IMR-90 (cell line): ENCODE data around the gene SUGP2. TPM values are rescaled to one million over a fixed set of nuclear protein-coding genes. Genes with fewer than 3 reads are reported as not detected.
A peak's percentile ranks its signal among the peaks of the same experiment; 100 is the strongest.

ENCODE experiments used
- ATAC-seq: fragments of 200-7000 bp; cut with Tn5 transposase; 2 replicates; pipeline ENCODE4 v1.9.1; 2020; ENCODE audit warnings: low read depth, mild to moderate bottlenecking, moderate library complexity
- BruUV-seq: library from RNA; stranded (reverse); fragments of 400-500 nt; replicated peaks from 2 replicates; lab custom pipeline; 2021; lab: Mats Ljungman, UMichigan
- CTCF ChIA-PET: fragments of 300-600 bp; formaldehyde crosslinking; extraction: SDS; loops from one replicate; lab custom pipeline; 2021; ENCODE audit warnings: antibody characterized with exemption; lab: Yijun Ruan, JAX
- POLR2A ChIA-PET: fragments of 300-600 bp; sonication (Branson Sonifier 250); formaldehyde crosslinking; loops from one replicate; lab custom pipeline; 2022; ENCODE audit warnings: antibody characterized with exemption; ENCODE audit not compliant: unreplicated experiment; lab: Charles Lee
- DNase-seq: peaks from one replicate; pipeline ENCODE4 v3.0.0; 2013
- H2AFZ ChIP-seq: replicated peaks from 2 replicates; pipeline ENCODE3; 2013; ENCODE audit warnings: low read length, mild to moderate bottlenecking; ENCODE audit not compliant: poor library complexity
- H2AK5ac ChIP-seq: 2 replicates; pipeline ENCODE4 v1.6.1; 2013; ENCODE audit warnings: low read depth, low read length, inconsistent platforms
- H2AK9ac ChIP-seq: replicated peaks from 2 replicates; pipeline ENCODE3; 2013; ENCODE audit warnings: mild to moderate bottlenecking, low read depth, low read length, moderate library complexity; ENCODE audit not compliant: poor library complexity
- H2BK120ac ChIP-seq: 2 replicates; pipeline ENCODE4 v1.6.1; 2013; ENCODE audit warnings: low read depth, low read length, inconsistent platforms
- H2BK15ac ChIP-seq: 3 replicates; pipeline ENCODE4 v1.6.1; 2013; ENCODE audit warnings: low read depth, low read length, inconsistent platforms
- H2BK20ac ChIP-seq: 2 replicates; pipeline ENCODE4 v1.6.1; 2013; ENCODE audit warnings: low read depth, mild to moderate bottlenecking, inconsistent platforms, low read length, moderate library complexity
- H2BK5ac ChIP-seq: 2 replicates; pipeline ENCODE4 v1.6.1; 2013; ENCODE audit warnings: mild to moderate bottlenecking, low read depth, low read length, inconsistent platforms; ENCODE audit not compliant: poor library complexity, severe bottlenecking
- H3K14ac ChIP-seq: replicated peaks from 2 replicates; pipeline ENCODE4 v1.6.1; 2013; ENCODE audit warnings: low read depth, low read length, inconsistent platforms
- H3K18ac ChIP-seq: 2 replicates; pipeline ENCODE4 v1.6.1; 2013; ENCODE audit warnings: low read depth, low read length, control low read depth
- H3K23ac ChIP-seq: 2 replicates; pipeline ENCODE4 v1.6.1; 2013; ENCODE audit warnings: low read depth, low read length, inconsistent platforms
- H3K27ac ChIP-seq: 2 replicates; pipeline ENCODE4 v1.5.1; 2013; ENCODE audit warnings: mild to moderate bottlenecking, control low read depth, low read length; ENCODE audit not compliant: insufficient read depth
- H3K27me3 ChIP-seq: 2 replicates; pipeline ENCODE4 v1.6.1; 2013; ENCODE audit warnings: low read length; ENCODE audit not compliant: control insufficient read depth, insufficient read depth
- H3K36me3 ChIP-seq: 2 replicates; pipeline ENCODE4 v1.6.1; 2013; ENCODE audit warnings: low read length, mixed read lengths; ENCODE audit not compliant: control insufficient read depth, insufficient read depth
- H3K4ac ChIP-seq: 2 replicates; pipeline ENCODE4 v1.6.1; 2013; ENCODE audit warnings: low read depth, low read length, inconsistent platforms
- H3K4me1 ChIP-seq: 2 replicates; pipeline ENCODE4 v1.6.1; 2013; ENCODE audit warnings: low read length, mixed read lengths; ENCODE audit not compliant: control insufficient read depth, insufficient read depth
- H3K4me2 ChIP-seq: 2 replicates; pipeline ENCODE4 v1.6.1; 2013; ENCODE audit warnings: low read depth, mild to moderate bottlenecking, control low read depth, low read length, moderate library complexity
- H3K4me3 ChIP-seq: 2 replicates; pipeline ENCODE4 v1.5.1; 2013; ENCODE audit warnings: low read depth, mild to moderate bottlenecking, control low read depth, low read length, moderate library complexity; ENCODE audit not compliant: insufficient read depth
- H3K56ac ChIP-seq: 2 replicates; pipeline ENCODE4 v1.6.1; 2013; ENCODE audit warnings: low read length, inconsistent platforms; ENCODE audit not compliant: insufficient read depth; ENCODE audit errors: extremely low read depth
- H3K79me1 ChIP-seq, 2 experiments: 2 replicates each; pipeline ENCODE4 v1.6.1; 2013; ENCODE audit warnings: low read length in 2 of 2, inconsistent platforms in 1 of 2, low read depth in 1 of 2
- H3K9ac ChIP-seq: 2 replicates; pipeline ENCODE4 v1.6.1; 2013; ENCODE audit warnings: low read depth, low read length, control low read depth
- H3K9me1 ChIP-seq: 2 replicates; pipeline ENCODE4 v1.6.1; 2013; ENCODE audit warnings: low read length, inconsistent platforms; ENCODE audit not compliant: insufficient read depth
- H3K9me3 ChIP-seq: 2 replicates; pipeline ENCODE4 v1.6.1; 2013; ENCODE audit warnings: low read length; ENCODE audit not compliant: control insufficient read depth, insufficient read depth
- H4K20me1 ChIP-seq: 2 replicates; pipeline ENCODE4 v1.6.1; 2013; ENCODE audit warnings: low read length, inconsistent platforms; ENCODE audit not compliant: insufficient read depth
- H4K5ac ChIP-seq: 2 replicates; pipeline ENCODE4 v1.6.1; 2013; ENCODE audit warnings: mild to moderate bottlenecking, low read depth, low read length, control low read depth
- H4K8ac ChIP-seq, 2 experiments: 2 replicates each; pipeline ENCODE4 v1.6.1; 2013; ENCODE audit warnings: low read depth in 2 of 2, low read length in 2 of 2, control low read depth in 1 of 2, inconsistent platforms in 1 of 2
- H4K91ac ChIP-seq: 2 replicates; pipeline ENCODE4 v1.6.1; 2013; ENCODE audit warnings: low read depth, low read length, inconsistent platforms; ENCODE audit not compliant: insufficient read depth
- BHLHE40 ChIP-seq: fragments of 150-350 bp; IDR thresholded peaks from 2 replicates; pipeline ENCODE4 v1.6.1; 2016; ENCODE audit warnings: mild to moderate bottlenecking, low read depth, low read length
- CEBPB ChIP-seq: IDR thresholded peaks from 2 replicates; pipeline ENCODE4 v1.6.1; 2012; ENCODE audit warnings: low read depth, low read length, improper control_type of control experiment
- CHD1 ChIP-seq: IDR thresholded peaks from 2 replicates; pipeline ENCODE4 v1.6.1; 2012; ENCODE audit warnings: low read depth, low read length, improper control_type of control experiment
- CTCF ChIP-seq: conservative IDR thresholded peaks from 2 replicates; pipeline ENCODE4 v1.5.1; 2012; ENCODE audit warnings: mild to moderate bottlenecking, low read depth, low read length, improper control_type of control experiment
- ELK1 ChIP-seq: fragments of 150-350 bp; IDR thresholded peaks from 2 replicates; pipeline ENCODE4 v1.6.1; 2016; ENCODE audit warnings: low read depth, mild to moderate bottlenecking, low read length, moderate library complexity, borderline replicate concordance
- FOS ChIP-seq: fragments of 150-350 bp; IDR thresholded peaks from 2 replicates; pipeline ENCODE4 v1.6.1; 2016; ENCODE audit warnings: low read depth, low read length
- MAFK ChIP-seq: IDR thresholded peaks from 2 replicates; pipeline ENCODE4 v1.6.1; 2012; ENCODE audit warnings: low read depth, low read length, improper control_type of control experiment
- MAZ ChIP-seq: IDR thresholded peaks from 2 replicates; pipeline ENCODE4 v1.6.1; 2012; ENCODE audit warnings: low read depth, mild to moderate bottlenecking, low read length, improper control_type of control experiment, moderate library complexity, borderline replicate concordance
- MXI1 ChIP-seq: IDR thresholded peaks from 2 replicates; pipeline ENCODE4 v1.6.1; 2012; ENCODE audit warnings: low read depth, mild to moderate bottlenecking, low read length, moderate library complexity, borderline replicate concordance
- NFE2L2 ChIP-seq: fragments of 150-350 bp; IDR thresholded peaks from 2 replicates; pipeline ENCODE4 v1.6.1; 2016; ENCODE audit warnings: low read depth, mild to moderate bottlenecking, low read length
- POLR2A ChIP-seq: IDR thresholded peaks from 2 replicates; pipeline ENCODE4 v1.6.1; 2012; ENCODE audit warnings: mild to moderate bottlenecking, low read depth, low read length
- RAD21 ChIP-seq: IDR thresholded peaks from 2 replicates; pipeline ENCODE4 v1.6.1; 2012; ENCODE audit warnings: low read length, improper control_type of control experiment
- RCOR1 ChIP-seq: IDR thresholded peaks from 2 replicates; pipeline ENCODE4 v1.6.1; 2012; ENCODE audit warnings: mild to moderate bottlenecking, low read length, improper control_type of control experiment; ENCODE audit not compliant: insufficient replicate concordance
- RFX5 ChIP-seq: IDR thresholded peaks from 2 replicates; pipeline ENCODE4 v1.8.0; 2012; ENCODE audit warnings: low read depth, mild to moderate bottlenecking, low read length, moderate library complexity
- SMC3 ChIP-seq: fragments of 150-350 bp; IDR thresholded peaks from 2 replicates; pipeline ENCODE4 v1.6.1; 2016; ENCODE audit warnings: low read depth, mild to moderate bottlenecking, antibody characterized with exemption, low read length, moderate library complexity
- WGBS, 2 experiments: methylation state at CpG; one replicate each; pipeline versions ENCODE4 v1.1.5 to v1.1.7; 2013; ENCODE audit warnings: missing lambda C conversion rate in 2 of 2; ENCODE audit not compliant: insufficient read length in 1 of 2; ENCODE audit errors: extremely low coverage in 2 of 2; 5-methylcytosine and 5-hydroxymethylcytosine counted together
- dilution Hi-C: fragments of 300-500 bp; cut with HindIII; formaldehyde crosslinking; loops from one replicate; pipeline ENCODE4 v1.14.3; 2018; ENCODE audit warnings: low sequenced_read_pairs; ENCODE audit not compliant: unreplicated experiment
- in situ Hi-C: fragments of 300-500 bp; cut with MboI; formaldehyde crosslinking; loops from 3 replicates; pipeline ENCODE4 v1.14.3; 2019; ENCODE audit warnings: low sequenced_read_pairs, inconsistent platforms, mixed read lengths
- intact Hi-C: fragments of 100-400 bp; cut with micrococcal nuclease; formaldehyde crosslinking; loops from 2 replicates; pipeline ENCODE4 v1.10.0; 2022
- polyA plus RNA-seq, 3 experiments: library from polyadenylated mRNA; depleted of rRNA; stranded (reverse); fragments of >200 nt; gene quantifications; 2 replicates each; pipeline ENCODE4 v1.2.3, GENCODE V29; 2012; ENCODE audit warnings: low replicate concordance in 1 of 3
- total RNA-seq: library from RNA; depleted of rRNA; stranded (reverse); fragments of >200 nt; gene quantifications from 2 replicates; pipeline ENCODE4 v1.2.3, GENCODE V29; 2012
- TF ChIP-seq, protein P1 (sequence below): fragments of 150-350 bp; IDR thresholded peaks from 2 replicates; pipeline ENCODE4 v1.6.1; 2017; ENCODE audit warnings: mild to moderate bottlenecking, antibody characterized with exemption, low read length, low read depth

Gene SUGP2
- total and polyA plus RNA-seq, 2 of the 4 experiments (the other 2 are of a cell fraction) = 25.8 to 69.2 TPM

- ATAC-seq = no peak
- WGBS, 2 experiments = 87% methylated on average over 3 of the region's 4 CpGs; no CpG with 5 or more reads in 1 of the 2 experiments
- H2BK5ac ChIP-seq = no peak overlapping the region
These were observed 6.6 kb upstream of the SUGP2 start for GRCh38 chr19:19039901-19040300.

More at GRCh38 chr19:19039901-19040300, 6.6 kb upstream of the SUGP2 start:
- no peak overlapping the region for H2AK5ac ChIP-seq
- H4K8ac ChIP-seq = no peak overlapping the region
- H4K5ac ChIP-seq = no peak overlapping the region
- peaks cover 53 to 73% of the 10 kb centered on the region in 2 experiments for H3K79me1 ChIP-seq
- H2AK9ac ChIP-seq = peak overlapping the region; percentile 20
- H2AFZ ChIP-seq = no peak overlapping the region
- peaks cover 11% of the 10 kb centered on the region for H3K9me1 ChIP-seq
- no peak overlapping the region; the same call in 1 of the 2 replicates for H3K23ac ChIP-seq
- no peak overlapping the region for H3K9ac ChIP-seq
- no peak overlapping the region for H3K4me2 ChIP-seq
- H3K18ac ChIP-seq = no peak overlapping the region
- no peak overlapping the region for H3K56ac ChIP-seq
- in situ Hi-C loops (no loop called here), dilution Hi-C loops (no loop called here), intact Hi-C loops (no loop called here)
- H3K27me3 ChIP-seq = no peaks in the 10 kb centered on the region
- DNase-seq = no peak
- POLR2A ChIA-PET = no interaction called here
- H3K4ac ChIP-seq = no peak overlapping the region
- no peak overlapping the region for H4K91ac ChIP-seq
- H3K27ac ChIP-seq = no peak overlapping the region
- H3K4me3 ChIP-seq = no peak overlapping the region
- BruUV-seq = no TSS peak
- H2BK120ac ChIP-seq = no peak overlapping the region
- no peaks in the 10 kb centered on the region; the same call in 1 of the 2 replicates for H3K9me3 ChIP-seq
- H2BK15ac ChIP-seq = no peak overlapping the region
- CTCF ChIA-PET = interaction anchor here (0.6 to 1.1 kb wide), 3 partner anchors 24 to 450 kb away, joined by 3 to 6 read pairs (median 3); partner anchors contain the start of gene SLC25A42
- no peak overlapping the region for H3K14ac ChIP-seq
- H3K36me3 ChIP-seq = peaks cover 13% of the 10 kb centered on the region
- H3K4me1 ChIP-seq = peaks cover 4% of the 10 kb centered on the region; the same call in 1 of the 2 replicates
- peaks cover 11% of the 10 kb centered on the region for H4K20me1 ChIP-seq
- TF ChIP-seq CEBPB (no peak), FOS (no peak), MAZ (no peak), SMC3 (no peak), ELK1 (no peak), POLR2A (no peak), BHLHE40 (no peak), RAD21 (no peak), CTCF (no peak), MXI1 (no peak), RFX5 (no peak), NFE2L2 (no peak), RCOR1 (no peak), CHD1 (no peak), MAFK (no peak)
- TF ChIP-seq, protein P1, sequence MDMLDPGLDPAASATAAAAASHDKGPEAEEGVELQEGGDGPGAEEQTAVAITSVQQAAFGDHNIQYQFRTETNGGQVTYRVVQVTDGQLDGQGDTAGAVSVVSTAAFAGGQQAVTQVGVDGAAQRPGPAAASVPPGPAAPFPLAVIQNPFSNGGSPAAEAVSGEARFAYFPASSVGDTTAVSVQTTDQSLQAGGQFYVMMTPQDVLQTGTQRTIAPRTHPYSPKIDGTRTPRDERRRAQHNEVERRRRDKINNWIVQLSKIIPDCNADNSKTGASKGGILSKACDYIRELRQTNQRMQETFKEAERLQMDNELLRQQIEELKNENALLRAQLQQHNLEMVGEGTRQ = no peak
- no peak overlapping the region for H2BK20ac ChIP-seq
